ENCODE measurements around the gene SLC1A2. TPM values are rescaled to one million over a fixed set of nuclear protein-coding genes. Genes with fewer than 3 reads are reported as not detected.

The SLC1A2 gene
- total RNA-seq, 1 donor from 2014 or later = not detected

- no peak for TF ChIP-seq CTCF (IDR thresholded peaks at IDR 0.05; ENCODE audit: insufficient read depth, low read length, poor library complexity, severe bottlenecking)
- H3K36me3 ChIP-seq (ENCODE audit: control insufficient read depth, insufficient read depth, low read length) = no peaks in the 10 kb centered on the region
- DNase-seq (ENCODE audit: low read depth) = no peak
- H3K27me3 ChIP-seq (ENCODE audit: control insufficient read depth, insufficient read depth, low read length) = no peaks in the 10 kb centered on the region
- H3K4me3 ChIP-seq (ENCODE audit: low read depth, low read length) = no peak overlapping the region
These were observed 168.7 kb downstream of the SLC1A2 start for GRCh38 chr11:35250621-35251020.

- H3K4me3 ChIP-seq (ENCODE audit: low read depth, low read length) = no peak overlapping the region
- no peaks in the 10 kb centered on the region for H3K36me3 ChIP-seq (ENCODE audit: control insufficient read depth, insufficient read depth, low read length)
- DNase-seq (ENCODE audit: low read depth) = no peak
- TF ChIP-seq CTCF (IDR thresholded peaks at IDR 0.05; ENCODE audit: insufficient read depth, low read length, poor library complexity, severe bottlenecking) = no peak
- H3K27me3 ChIP-seq (ENCODE audit: control insufficient read depth, insufficient read depth, low read length) = no peaks in the 10 kb centered on the region
These were observed 169.2 kb downstream of the SLC1A2 start for GRCh38 chr11:35250192-35250591.

GRCh38 chr11:35248558-35249323, 170.6 kb downstream of the SLC1A2 start:
- no peak for TF ChIP-seq CTCF (IDR thresholded peaks at IDR 0.05; ENCODE audit: insufficient read depth, low read length, poor library complexity, severe bottlenecking)
- Histone ChIP-seq H3K27me3 (ENCODE audit: control insufficient read depth, insufficient read depth, low read length) (no peaks in the 10 kb centered on the region), H3K4me3 (ENCODE audit: low read depth, low read length) (no peak overlapping the region), H3K36me3 (ENCODE audit: control insufficient read depth, insufficient read depth, low read length) (no peaks in the 10 kb centered on the region)
- DNase-seq (ENCODE audit: low read depth) = no peak

- Histone ChIP-seq H3K36me3 (ENCODE audit: control insufficient read depth, insufficient read depth, low read length) (no peaks in the 10 kb centered on the region), H3K27me3 (ENCODE audit: control insufficient read depth, insufficient read depth, low read length) (no peaks in the 10 kb centered on the region), H3K4me3 (ENCODE audit: low read depth, low read length) (no peak overlapping the region)
- no peak for TF ChIP-seq CTCF (IDR thresholded peaks at IDR 0.05; ENCODE audit: insufficient read depth, low read length, poor library complexity, severe bottlenecking)
- no peak for DNase-seq (ENCODE audit: low read depth)
These were observed 171.5 kb downstream of the SLC1A2 start for GRCh38 chr11:35247863-35248262.

- no peak for TF ChIP-seq CTCF (IDR thresholded peaks at IDR 0.05; ENCODE audit: insufficient read depth, low read length, poor library complexity, severe bottlenecking)
- H3K36me3 ChIP-seq (ENCODE audit: control insufficient read depth, insufficient read depth, low read length) = no peaks in the 10 kb centered on the region
- H3K4me3 ChIP-seq (ENCODE audit: low read depth, low read length) = no peak overlapping the region
- no peaks in the 10 kb centered on the region for H3K27me3 ChIP-seq (ENCODE audit: control insufficient read depth, insufficient read depth, low read length)
- DNase-seq (ENCODE audit: low read depth) = no peak
These were observed 171.9 kb downstream of the SLC1A2 start for GRCh38 chr11:35247428-35247827.

GRCh38 chr11:35246745-35247144, 172.6 kb downstream of the SLC1A2 start:
- no peaks in the 10 kb centered on the region for H3K36me3 ChIP-seq (ENCODE audit: control insufficient read depth, insufficient read depth, low read length)
- no peak for DNase-seq (ENCODE audit: low read depth)
- no peak for TF ChIP-seq CTCF (IDR thresholded peaks at IDR 0.05; ENCODE audit: insufficient read depth, low read length, poor library complexity, severe bottlenecking)

More at GRCh38 chr11:35246745-35247144, 172.6 kb downstream of the SLC1A2 start:
- H3K4me3 ChIP-seq (ENCODE audit: low read depth, low read length) = no peak overlapping the region
- no peaks in the 10 kb centered on the region for H3K27me3 ChIP-seq (ENCODE audit: control insufficient read depth, insufficient read depth, low read length)
